Esophagus muscularis mucosa (tissue), 4 donors: ENCODE data around the gene UBE2F. TPM values are rescaled to one million over a fixed set of nuclear protein-coding genes. Genes with fewer than 3 reads are reported as not detected.

Source experiments
- DNase-seq: peaks from one replicate; pipeline ENCODE4 v3.0.0-alpha.2; 2017; ENCODE audit errors: extremely low spot score
- H3K27ac ChIP-seq, 4 donors: fragments of 200-600 bp; sonication (generic); replicated peaks in 1 of 4; 1 replicate in 3 of 4; 2 replicates in 1 of 4; pipeline ENCODE4 v1.5.1; 2016 to 2019; ENCODE audit warnings: mild to moderate bottlenecking in 1 of 4
- H3K27me3 ChIP-seq, 4 donors: fragments of 200-600 bp; sonication (generic); one replicate each; pipeline versions ENCODE4 v1.5.1 to v1.6.0; 2016 to 2019
- H3K36me3 ChIP-seq, 4 donors: fragments of 200-600 bp; sonication (generic); one replicate each; pipeline ENCODE4 v1.5.1; 2016 to 2019
- H3K4me1 ChIP-seq, 4 donors: fragments of 200-600 bp; sonication (generic); one replicate each; pipeline ENCODE4 v1.5.1; 2016 to 2019
- H3K4me3 ChIP-seq, 4 donors: fragments of 200-600 bp; sonication (generic); 1 replicate in 2 of 4; 2 replicates in 2 of 4; pipeline ENCODE4 v1.5.1; 2016 to 2019; ENCODE audit warnings: mild to moderate bottlenecking in 4 of 4, moderate library complexity in 1 of 4
- H3K9me3 ChIP-seq, 4 donors: fragments of 200-600 bp; sonication (generic); 1 replicate in 3 of 4; 2 replicates in 1 of 4; pipeline ENCODE4 v1.5.1; 2016 to 2019
- CTCF ChIP-seq, 3 experiments: fragments of 200-600 bp in 2 of 3; fragments of 450-650 bp in 1 of 3; sonication (generic) in 2 of 3; IDR thresholded peaks; one replicate each; pipeline ENCODE4 v1.5.1; 2017 to 2019; ENCODE audit warnings: antibody characterized with exemption in 3 of 3, mild to moderate bottlenecking in 2 of 3, moderate library complexity in 1 of 3
- EP300 ChIP-seq: sonication (generic); formaldehyde crosslinking; IDR thresholded peaks from one replicate; pipeline ENCODE4 v1.6.1; 2017; ENCODE audit warnings: antibody characterized with exemption
- POLR2A ChIP-seq: fragments of 450-650 bp; IDR thresholded peaks from one replicate; pipeline ENCODE4 v1.6.1; 2017; ENCODE audit warnings: antibody characterized with exemption, moderate library complexity, mild to moderate bottlenecking, low read depth
- POLR2AphosphoS5 ChIP-seq, 2 donors: sonication (generic); formaldehyde crosslinking; IDR thresholded peaks; one replicate each; pipeline ENCODE4 v1.6.1; 2017; ENCODE audit warnings: antibody characterized with exemption in 2 of 2
- WGBS: methylation state at CpG from one replicate; pipeline ENCODE4 v1.1.5; 2018; 5-methylcytosine and 5-hydroxymethylcytosine counted together
- intact Hi-C: fragments of 100-400 bp; cut with DNase I; formaldehyde crosslinking; loops from one replicate; pipeline ENCODE4 v1.15.1; 2023
- total RNA-seq, 4 donors: library from RNA; depleted of rRNA; stranded (reverse); fragments of >200 nt; gene quantifications; one replicate each; pipeline versions ENCODE4 v1.1.0 to v1.2.1, GENCODE V29; 2016

The UBE2F gene
- total RNA-seq, 4 donors from 2014 or later: 59.0 to 111 (median 78.5) TPM

DNA sequence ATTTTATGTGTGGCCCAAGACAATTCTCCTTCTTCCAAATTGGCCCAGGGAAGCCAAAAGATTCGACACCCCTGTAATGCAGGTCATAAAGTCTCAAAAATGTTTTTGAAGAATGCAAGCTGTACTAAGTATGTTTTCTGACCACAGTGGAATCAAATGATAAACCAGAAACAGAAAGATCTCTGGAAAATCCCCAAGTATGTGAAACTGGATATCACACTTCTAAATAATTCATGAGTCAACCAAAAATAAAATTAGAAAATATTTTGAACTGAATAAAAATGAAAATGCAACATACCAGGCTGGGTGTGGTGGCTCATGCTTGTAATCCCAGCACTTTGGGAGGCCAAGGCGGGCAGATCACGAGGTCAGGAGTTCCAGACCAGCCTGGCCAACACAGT, 34.1 kb upstream of the UBE2F start:
- intact Hi-C loops: no loop called here
- Histone ChIP-seq H3K27me3 (no peaks in the 10 kb centered on the region), H3K4me3 (no peak overlapping the region), H3K27ac (peak overlapping the region in 2 of 4 donors; percentile 28 to 44), H3K4me1 (peaks cover 0 to 24% (median 19%) of the 10 kb centered on the region in 4 donors), H3K9me3 (no peaks in the 10 kb centered on the region), H3K36me3 (no peaks in the 10 kb centered on the region)
- no peak for DNase-seq
- WGBS: 75% methylated on average over 3 of the region's 3 CpGs
- TF ChIP-seq POLR2A (no peak), EP300 (no peak), POLR2AphosphoS5 (IDR thresholded peaks at IDR 0.05) (no peak), CTCF (IDR thresholded peaks at IDR 0.05) (no peak)

- intact Hi-C loops: no loop called here
- DNase-seq: no peak
- TF ChIP-seq EP300 (no peak), CTCF (IDR thresholded peaks at IDR 0.05) (no peak), POLR2AphosphoS5 (IDR thresholded peaks at IDR 0.05) (no peak), POLR2A (no peak)
- Histone ChIP-seq H3K9me3 (no peaks in the 10 kb centered on the region), H3K36me3 (no peaks in the 10 kb centered on the region), H3K27me3 (no peaks in the 10 kb centered on the region), H3K4me1 (peaks cover 0 to 24% (median 19%) of the 10 kb centered on the region in 4 donors), H3K27ac (no peak overlapping the region), H3K4me3 (no peak overlapping the region)
- 92% methylated on average over 5 of the region's 5 CpGs for WGBS
Observed at GRCh38 chr2:237934186-237934585, 32.6 kb upstream of the UBE2F start.

GRCh38 chr2:237935740-237936452, 30.9 kb upstream of the UBE2F start:
- Histone ChIP-seq H3K9me3 (no peaks in the 10 kb centered on the region), H3K4me1 (peaks cover 0 to 21% (median 15%) of the 10 kb centered on the region in 4 donors), H3K4me3 (no peak overlapping the region), H3K27me3 (no peaks in the 10 kb centered on the region), H3K36me3 (no peaks in the 10 kb centered on the region), H3K27ac (no peak overlapping the region)
- TF ChIP-seq EP300: no peak
- peak in 1 of 2 donors; percentile 34 for TF ChIP-seq POLR2AphosphoS5 (IDR thresholded peaks at IDR 0.05)
- TF ChIP-seq CTCF (IDR thresholded peaks at IDR 0.05): no peak
- no peak for TF ChIP-seq POLR2A
- WGBS: 75% methylated on average over 11 of the region's 11 CpGs
- DNase-seq: no peak
- intact Hi-C loops: no loop called here

GRCh38 chr2:237939251-237939650, 27.6 kb upstream of the UBE2F start:
- H3K27ac ChIP-seq: no peak overlapping the region
- peaks cover 0 to 5% (median 3%) of the 10 kb centered on the region in 4 donors for H3K4me1 ChIP-seq
- intact Hi-C loops: no loop called here
- no peaks in the 10 kb centered on the region for H3K36me3 ChIP-seq
- H3K4me3 ChIP-seq: no peak overlapping the region
- H3K9me3 ChIP-seq: peaks cover 0 to 2% (median 0%) of the 10 kb centered on the region in 4 donors
- H3K27me3 ChIP-seq: no peaks in the 10 kb centered on the region
- TF ChIP-seq CTCF (IDR thresholded peaks at IDR 0.05) (no peak), EP300 (no peak), POLR2AphosphoS5 (IDR thresholded peaks at IDR 0.05) (no peak), POLR2A (no peak)
- no peak for DNase-seq

- no peak for TF ChIP-seq CTCF (IDR thresholded peaks at IDR 0.05)
- no peak for TF ChIP-seq POLR2AphosphoS5 (IDR thresholded peaks at IDR 0.05)
- TF ChIP-seq POLR2A: no peak
- TF ChIP-seq EP300: no peak
- no peak overlapping the region for H3K4me3 ChIP-seq
Observed at GRCh38 chr2:237940828-237941227, 26.0 kb upstream of the UBE2F start.

More at GRCh38 chr2:237940828-237941227, 26.0 kb upstream of the UBE2F start:
- DNase-seq: no peak
- Histone ChIP-seq H3K9me3 (peaks cover 0 to 8% (median 0%) of the 10 kb centered on the region in 4 donors), H3K27me3 (no peaks in the 10 kb centered on the region), H3K27ac (no peak overlapping the region), H3K36me3 (no peaks in the 10 kb centered on the region), H3K4me1 (peaks cover 0 to 4% (median under 1%) of the 10 kb centered on the region in 4 donors)
- intact Hi-C loops: no loop called here
